Measurements from ENCODE around the gene TOLLIP. TPM values are rescaled to one million over a fixed set of nuclear protein-coding genes. Genes with fewer than 3 reads are reported as not detected.

Gene TOLLIP
- total RNA-seq, 1 experiment from 2014 or later: 53.4 TPM

GRCh38 chr11:1278766-1279673, 30.4 kb downstream of the TOLLIP start:
- DNase-seq: no peak
- H3K27ac Mint-ChIP-seq (ENCODE audit: unreplicated experiment): no peak overlapping the region
- TF ChIP-seq, protein P1, sequence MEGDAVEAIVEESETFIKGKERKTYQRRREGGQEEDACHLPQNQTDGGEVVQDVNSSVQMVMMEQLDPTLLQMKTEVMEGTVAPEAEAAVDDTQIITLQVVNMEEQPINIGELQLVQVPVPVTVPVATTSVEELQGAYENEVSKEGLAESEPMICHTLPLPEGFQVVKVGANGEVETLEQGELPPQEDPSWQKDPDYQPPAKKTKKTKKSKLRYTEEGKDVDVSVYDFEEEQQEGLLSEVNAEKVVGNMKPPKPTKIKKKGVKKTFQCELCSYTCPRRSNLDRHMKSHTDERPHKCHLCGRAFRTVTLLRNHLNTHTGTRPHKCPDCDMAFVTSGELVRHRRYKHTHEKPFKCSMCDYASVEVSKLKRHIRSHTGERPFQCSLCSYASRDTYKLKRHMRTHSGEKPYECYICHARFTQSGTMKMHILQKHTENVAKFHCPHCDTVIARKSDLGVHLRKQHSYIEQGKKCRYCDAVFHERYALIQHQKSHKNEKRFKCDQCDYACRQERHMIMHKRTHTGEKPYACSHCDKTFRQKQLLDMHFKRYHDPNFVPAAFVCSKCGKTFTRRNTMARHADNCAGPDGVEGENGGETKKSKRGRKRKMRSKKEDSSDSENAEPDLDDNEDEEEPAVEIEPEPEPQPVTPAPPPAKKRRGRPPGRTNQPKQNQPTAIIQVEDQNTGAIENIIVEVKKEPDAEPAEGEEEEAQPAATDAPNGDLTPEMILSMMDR (IDR thresholded peaks at IDR 0.05; ENCODE audit: unreplicated experiment): no peak
- CTCF ChIA-PET: no interaction called here
- no TSS peak for BruUV-seq (replicated peaks)
- intact Hi-C loops (cut with micrococcal nuclease; ENCODE audit: unreplicated experiment): no loop called here
- no peak overlapping the region for H3K4me3 Mint-ChIP-seq (ENCODE audit: low read depth, unreplicated experiment)
- no peaks in the 10 kb centered on the region for H3K4me1 Mint-ChIP-seq (ENCODE audit: low read depth, unreplicated experiment)
- H3K27me3 Mint-ChIP-seq (ENCODE audit: unreplicated experiment): no peaks in the 10 kb centered on the region
- H3K36me3 Mint-ChIP-seq (ENCODE audit: insufficient read depth, unreplicated experiment): peaks cover 24% of the 10 kb centered on the region
- no peaks in the 10 kb centered on the region for H3K9me3 Mint-ChIP-seq (ENCODE audit: low read depth, unreplicated experiment)

DNA sequence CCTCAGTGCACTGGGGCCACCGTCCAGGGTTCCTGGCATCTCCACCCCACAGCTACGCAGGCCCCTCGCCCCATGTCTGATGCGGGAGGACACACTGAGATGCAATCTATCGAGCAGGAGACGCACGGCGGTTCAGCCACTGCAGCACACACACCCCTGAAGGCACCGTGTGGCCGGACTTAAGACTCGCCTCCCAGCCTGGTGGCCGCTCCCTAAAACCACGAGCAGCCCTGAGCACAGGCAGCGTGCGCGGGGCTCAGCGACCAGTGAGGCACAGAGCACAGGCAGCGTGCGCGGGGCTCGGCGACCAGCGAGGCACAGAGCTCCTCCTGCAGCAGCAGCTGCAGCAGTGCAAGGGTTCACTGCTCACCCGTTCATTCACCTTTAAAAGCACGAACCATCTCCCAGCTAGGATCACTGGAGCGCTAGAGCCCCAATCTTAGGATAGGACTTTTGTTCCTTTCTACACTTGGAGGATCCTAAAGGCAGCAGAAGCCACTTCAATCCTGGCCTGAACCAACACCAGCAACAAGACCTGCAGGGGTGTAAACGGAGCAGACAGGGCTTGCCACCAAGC, 31.4 kb downstream of the TOLLIP start:
- no TSS peak for BruUV-seq (replicated peaks)
- H3K36me3 Mint-ChIP-seq (ENCODE audit: insufficient read depth, unreplicated experiment): peaks cover 25% of the 10 kb centered on the region
- no peak overlapping the region for H3K4me3 Mint-ChIP-seq (ENCODE audit: low read depth, unreplicated experiment)
- H3K9me3 Mint-ChIP-seq (ENCODE audit: low read depth, unreplicated experiment): no peaks in the 10 kb centered on the region
- TF ChIP-seq, protein P1 (IDR thresholded peaks at IDR 0.05; ENCODE audit: unreplicated experiment): no peak
- no peak for DNase-seq
- CTCF ChIA-PET: no interaction called here
- no peak overlapping the region for H3K27ac Mint-ChIP-seq (ENCODE audit: unreplicated experiment)
- H3K4me1 Mint-ChIP-seq (ENCODE audit: low read depth, unreplicated experiment): no peaks in the 10 kb centered on the region
- H3K27me3 Mint-ChIP-seq (ENCODE audit: unreplicated experiment): no peaks in the 10 kb centered on the region
- intact Hi-C loops (cut with micrococcal nuclease; ENCODE audit: unreplicated experiment): no loop called here

- no peak overlapping the region for H3K27ac Mint-ChIP-seq (ENCODE audit: unreplicated experiment)
- no peak overlapping the region for H3K4me3 Mint-ChIP-seq (ENCODE audit: low read depth, unreplicated experiment)
- no peaks in the 10 kb centered on the region for H3K4me1 Mint-ChIP-seq (ENCODE audit: low read depth, unreplicated experiment)
- peaks cover 33% of the 10 kb centered on the region for H3K36me3 Mint-ChIP-seq (ENCODE audit: insufficient read depth, unreplicated experiment)
- H3K9me3 Mint-ChIP-seq (ENCODE audit: low read depth, unreplicated experiment): no peaks in the 10 kb centered on the region
- TF ChIP-seq, protein P1 (IDR thresholded peaks at IDR 0.05; ENCODE audit: unreplicated experiment): no peak
- intact Hi-C loops (cut with micrococcal nuclease; ENCODE audit: unreplicated experiment): no loop called here
- DNase-seq: no peak
- BruUV-seq (replicated peaks): no TSS peak
- no peaks in the 10 kb centered on the region for H3K27me3 Mint-ChIP-seq (ENCODE audit: unreplicated experiment)
- CTCF ChIA-PET: no interaction called here
These were observed 32.4 kb downstream of the TOLLIP start for GRCh38 chr11:1276866-1277615.

- Mint-ChIP-seq H3K4me1 (ENCODE audit: low read depth, unreplicated experiment) (no peaks in the 10 kb centered on the region), H3K27ac (ENCODE audit: unreplicated experiment) (no peak overlapping the region), H3K36me3 (ENCODE audit: insufficient read depth, unreplicated experiment) (peaks cover 33% of the 10 kb centered on the region), H3K27me3 (ENCODE audit: unreplicated experiment) (no peaks in the 10 kb centered on the region), H3K4me3 (ENCODE audit: low read depth, unreplicated experiment) (no peak overlapping the region), H3K9me3 (ENCODE audit: low read depth, unreplicated experiment) (no peaks in the 10 kb centered on the region)
- TF ChIP-seq, protein P1 (IDR thresholded peaks at IDR 0.05; ENCODE audit: unreplicated experiment): no peak
- CTCF ChIA-PET: no interaction called here
- intact Hi-C loops (cut with micrococcal nuclease; ENCODE audit: unreplicated experiment): no loop called here
- no TSS peak for BruUV-seq (replicated peaks)
- no peak for DNase-seq
These were observed 33.2 kb downstream of the TOLLIP start for GRCh38 chr11:1276041-1276790.
